ENCODE results near the gene C11orf42.

The C11orf42 gene

GRCh38 chr11:6251990-6252473 lies 46.7 kb downstream of the C11orf42 start:
- Histone ChIP-seq H3K4me2 (ENCODE audit: insufficient read depth, low read length) (no peak overlapping the region), H3K9ac (ENCODE audit: low read depth, low read length) (no peak overlapping the region), H3K79me2 (ENCODE audit: insufficient read depth, low read length) (no peaks in the 10 kb centered on the region), H2AFZ (ENCODE audit: low read depth, low read length) (no peak overlapping the region), H3K4me3 (ENCODE audit: low read depth in 1 of 2, low read length in 2 of 2) (no peak overlapping the region), H3K27me3 (ENCODE audit: insufficient read depth, low read length, poor library complexity) (peaks cover 4% of the 10 kb centered on the region), H3K4me1 (ENCODE audit: insufficient read depth, low read length) (no peaks in the 10 kb centered on the region), H3K9me3 (ENCODE audit: insufficient read depth, low read length, severe bottlenecking) (no peaks in the 10 kb centered on the region), H3K36me3 (ENCODE audit: insufficient read depth, low read length) (no peaks in the 10 kb centered on the region), H4K20me1 (ENCODE audit: insufficient read depth, low read length) (no peaks in the 10 kb centered on the region), H3K27ac (ENCODE audit: low read length) (no peak overlapping the region)
- DNase-seq (no peak), ATAC-seq (ENCODE audit: insufficient read depth, low read depth) (no peak)
- TF ChIP-seq EZH2 (IDR thresholded peaks at IDR 0.05; ENCODE audit: borderline replicate concordance, low read depth, low read length, severe bottlenecking) (no peak), CTCF (IDR thresholded peaks at IDR 0.05; ENCODE audit: borderline replicate concordance, extremely low read depth, low read length, poor library complexity, severe bottlenecking) (no peak)

- Histone ChIP-seq H3K79me2 (ENCODE audit: insufficient read depth, low read length) (no peaks in the 10 kb centered on the region), H2AFZ (ENCODE audit: low read depth, low read length) (no peak overlapping the region), H3K4me2 (ENCODE audit: insufficient read depth, low read length) (no peak overlapping the region), H3K27ac (ENCODE audit: low read length) (no peak overlapping the region), H3K9ac (ENCODE audit: low read depth, low read length) (no peak overlapping the region), H3K36me3 (ENCODE audit: insufficient read depth, low read length) (no peaks in the 10 kb centered on the region), H3K4me3 (ENCODE audit: low read depth in 1 of 2, low read length in 2 of 2) (no peak overlapping the region), H3K4me1 (ENCODE audit: insufficient read depth, low read length) (no peaks in the 10 kb centered on the region), H3K27me3 (ENCODE audit: insufficient read depth, low read length, poor library complexity) (peaks cover 10% of the 10 kb centered on the region), H3K9me3 (ENCODE audit: insufficient read depth, low read length, severe bottlenecking) (no peaks in the 10 kb centered on the region), H4K20me1 (ENCODE audit: insufficient read depth, low read length) (no peaks in the 10 kb centered on the region)
- no peak for TF ChIP-seq CTCF (IDR thresholded peaks at IDR 0.05; ENCODE audit: borderline replicate concordance, extremely low read depth, low read length, poor library complexity, severe bottlenecking)
- TF ChIP-seq EZH2 (IDR thresholded peaks at IDR 0.05; ENCODE audit: borderline replicate concordance, low read depth, low read length, severe bottlenecking) = no peak
- ATAC-seq (ENCODE audit: insufficient read depth, low read depth) = no peak
- DNase-seq = no peak
These were observed 47.8 kb downstream of the C11orf42 start for GRCh38 chr11:6253197-6253596.

DNA sequence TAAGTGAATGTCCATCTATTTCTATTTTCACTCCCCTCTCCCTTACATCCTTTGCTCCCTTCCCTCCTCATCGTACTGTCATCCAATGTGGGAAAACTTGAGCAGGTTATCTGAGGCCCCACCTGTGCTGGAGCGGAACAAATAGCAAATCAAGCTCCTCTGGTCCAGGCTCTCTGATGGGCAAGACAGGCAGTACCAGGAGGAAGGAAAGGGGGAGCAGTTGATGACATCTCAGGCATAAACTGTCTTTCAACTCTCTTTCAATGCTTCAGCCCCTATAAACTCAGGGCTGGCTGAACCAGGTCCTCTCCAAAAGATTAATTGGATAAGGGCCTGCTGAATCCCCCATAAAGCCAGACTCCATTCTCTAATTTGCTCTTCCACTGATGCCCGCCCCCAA lies 52.8 kb downstream of the C11orf42 start:
- no peak for ATAC-seq (ENCODE audit: insufficient read depth, low read depth)
- DNase-seq = no peak
- Histone ChIP-seq H3K4me1 (ENCODE audit: insufficient read depth, low read length) (no peaks in the 10 kb centered on the region), H4K20me1 (ENCODE audit: insufficient read depth, low read length) (no peaks in the 10 kb centered on the region), H3K9ac (ENCODE audit: low read depth, low read length) (no peak overlapping the region), H3K4me3 (ENCODE audit: low read depth in 1 of 2, low read length in 2 of 2) (no peak overlapping the region), H3K4me2 (ENCODE audit: insufficient read depth, low read length) (no peak overlapping the region), H3K27me3 (ENCODE audit: insufficient read depth, low read length, poor library complexity) (peaks cover 10% of the 10 kb centered on the region), H3K79me2 (ENCODE audit: insufficient read depth, low read length) (no peaks in the 10 kb centered on the region), H2AFZ (ENCODE audit: low read depth, low read length) (no peak overlapping the region), H3K9me3 (ENCODE audit: insufficient read depth, low read length, severe bottlenecking) (no peaks in the 10 kb centered on the region), H3K27ac (ENCODE audit: low read length) (no peak overlapping the region), H3K36me3 (ENCODE audit: insufficient read depth, low read length) (no peaks in the 10 kb centered on the region)
- TF ChIP-seq CTCF (IDR thresholded peaks at IDR 0.05; ENCODE audit: borderline replicate concordance, extremely low read depth, low read length, poor library complexity, severe bottlenecking) (no peak), EZH2 (IDR thresholded peaks at IDR 0.05; ENCODE audit: borderline replicate concordance, low read depth, low read length, severe bottlenecking) (no peak)

Measured in DND-41 (cell line).